Activated naive CD8-positive, alpha-beta T cell treated with anti-CD3 and anti-CD28 coated beads, Interleukin-2, amount 50 U/mL, for 16 hours (primary cell): ENCODE measurements around the gene PTPN22.

Experiments used
- DNase-seq: peaks from one replicate; pipeline ENCODE4 v3.0.0-alpha.2; 2020; ENCODE audit warnings: low read depth, low spot score

PTPN22 gene

DNA sequence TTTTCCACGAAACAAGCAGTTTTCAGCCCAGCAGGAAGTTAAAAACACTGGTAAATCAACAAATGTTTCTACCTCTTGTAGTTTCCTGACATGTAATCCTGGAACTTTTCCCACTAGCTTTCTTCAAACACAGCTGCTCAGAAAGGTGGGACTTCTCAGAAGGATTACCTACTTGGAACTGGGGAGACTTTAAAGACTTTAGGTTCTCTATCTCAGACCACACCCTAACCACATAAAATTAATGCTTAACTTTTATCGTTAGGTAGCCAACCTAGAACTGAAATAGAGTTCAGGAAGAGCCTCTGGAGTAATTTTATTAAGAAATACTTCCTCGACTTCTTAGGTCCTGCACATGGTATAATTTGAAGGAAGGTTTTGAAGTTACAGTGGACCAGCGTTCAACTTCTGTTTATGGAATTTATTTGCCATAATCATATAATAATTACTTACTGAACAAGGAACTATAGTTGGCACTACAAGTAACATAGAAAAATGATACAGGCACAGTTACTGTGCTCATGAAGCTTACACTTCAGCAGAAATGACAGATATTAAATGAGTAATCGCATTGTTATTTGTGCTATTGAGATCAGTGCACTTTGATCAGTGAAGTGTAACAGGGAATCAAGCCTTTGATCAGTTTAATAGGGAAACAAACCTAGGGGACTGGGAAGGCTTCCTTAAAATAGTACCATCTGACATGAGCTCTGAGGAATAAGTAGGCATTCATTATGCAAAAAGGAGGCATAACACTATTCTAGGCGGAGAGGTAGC is 16.1 kb upstream of the PTPN22 start, which contains the start of gene BCL2L15:
Gene BCL2L15, minus strand, starts transcription at position 180 of the 774 bp plus-strand sequence. CDS start 206 bp downstream, outside the sequence.
- no peak for DNase-seq

DNA sequence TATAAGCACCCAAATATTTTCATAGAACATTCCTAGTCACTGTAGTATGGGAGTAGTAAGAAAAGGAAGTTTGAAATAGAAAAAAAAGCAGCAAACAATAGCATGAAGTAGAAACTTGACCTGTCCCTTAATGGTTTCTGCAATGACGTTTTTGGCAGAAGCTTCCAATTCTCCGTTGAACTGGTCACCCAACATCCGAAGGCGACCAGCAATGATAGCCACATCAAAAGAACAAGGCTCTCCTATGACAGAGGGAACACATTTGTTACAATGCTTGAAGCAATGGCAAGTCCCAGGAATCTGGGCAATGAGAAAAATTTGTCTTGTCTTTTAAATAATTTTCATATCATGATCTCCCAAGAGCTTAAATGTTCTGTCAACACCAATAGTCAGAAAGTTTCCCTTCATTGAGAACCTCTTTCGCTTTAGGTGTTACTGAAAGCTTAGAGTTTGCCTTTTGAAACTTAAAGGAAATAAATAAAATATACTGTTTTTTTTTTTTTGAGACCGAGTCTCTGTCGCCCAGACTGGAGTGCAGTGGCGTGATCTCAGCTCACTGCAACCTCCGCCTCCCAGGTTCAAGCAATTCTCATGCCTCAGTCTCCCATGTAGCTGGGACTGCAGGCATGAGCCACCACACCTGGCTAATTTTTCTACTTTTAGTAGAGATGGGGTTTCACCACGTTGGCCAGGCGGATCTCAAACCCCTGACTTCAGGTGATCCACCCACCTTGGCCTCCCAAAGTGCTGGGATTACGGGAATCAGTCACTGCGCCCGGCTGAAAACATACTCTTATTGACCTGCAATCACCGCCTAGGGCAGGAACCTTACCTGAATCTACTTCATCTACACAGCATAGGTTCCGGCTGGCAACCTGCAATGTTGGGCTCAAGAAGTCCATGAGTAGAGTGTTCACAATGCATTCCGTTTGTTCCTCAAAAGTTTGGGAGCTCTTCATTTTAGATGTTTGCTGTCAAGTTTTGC is 15.2 kb upstream of the PTPN22 start:
- no peak for DNase-seq

DNA sequence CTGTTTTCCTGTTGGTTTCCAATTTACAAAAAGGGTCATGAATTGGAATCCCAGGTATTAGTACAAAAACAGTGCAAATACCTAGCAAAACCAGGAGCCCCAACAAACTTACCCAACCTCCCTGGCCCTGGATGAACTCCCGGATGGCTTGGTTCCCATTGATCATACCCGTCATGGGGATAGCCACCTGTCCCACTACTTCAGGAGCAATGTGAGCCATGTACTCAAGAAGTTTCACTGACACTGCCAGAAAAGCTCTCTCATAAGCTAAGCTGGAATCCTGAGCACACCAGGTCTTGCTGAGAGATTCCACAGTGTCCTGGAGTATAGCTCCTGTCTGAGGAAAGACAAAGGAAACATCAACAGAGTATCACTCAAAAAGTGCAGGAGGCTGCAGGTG is 10.1 kb upstream of the PTPN22 start:
- no peak for DNase-seq

DNA sequence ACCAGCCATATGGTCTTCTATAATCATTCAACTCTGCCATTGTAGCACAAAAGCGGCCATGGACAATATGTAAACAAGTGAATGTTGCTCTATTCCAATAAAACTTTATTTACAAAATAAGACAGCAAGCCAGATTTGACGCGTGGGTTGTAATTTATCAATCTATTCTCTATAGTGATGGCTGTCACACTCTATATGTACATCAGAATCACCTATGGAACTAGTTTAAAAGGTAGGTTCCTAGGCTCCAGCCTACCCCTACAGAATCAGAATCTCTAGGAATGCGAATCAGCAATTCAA is 8.2 kb upstream of the PTPN22 start:
- no peak for DNase-seq

DNA sequence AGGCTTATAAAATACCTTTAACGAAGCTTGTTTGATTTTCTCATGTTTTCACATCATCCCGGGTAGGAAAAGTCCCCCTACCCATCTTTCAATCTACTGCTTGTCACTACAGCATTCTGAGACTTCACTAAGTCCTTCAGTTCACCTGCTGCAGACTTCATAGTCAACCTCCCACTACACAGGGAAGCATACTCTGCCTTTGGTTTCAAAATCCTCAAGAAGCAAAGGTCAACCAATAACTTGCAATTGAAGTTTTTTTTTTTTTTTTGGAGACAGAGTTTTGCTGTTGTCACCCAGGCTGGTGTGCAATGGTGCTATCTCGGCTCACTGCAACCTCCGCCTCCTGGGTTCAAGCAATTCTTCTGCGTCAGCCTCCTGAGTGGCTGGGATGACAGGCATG is 4.7 kb upstream of the PTPN22 start:
- no peak for DNase-seq

DNA sequence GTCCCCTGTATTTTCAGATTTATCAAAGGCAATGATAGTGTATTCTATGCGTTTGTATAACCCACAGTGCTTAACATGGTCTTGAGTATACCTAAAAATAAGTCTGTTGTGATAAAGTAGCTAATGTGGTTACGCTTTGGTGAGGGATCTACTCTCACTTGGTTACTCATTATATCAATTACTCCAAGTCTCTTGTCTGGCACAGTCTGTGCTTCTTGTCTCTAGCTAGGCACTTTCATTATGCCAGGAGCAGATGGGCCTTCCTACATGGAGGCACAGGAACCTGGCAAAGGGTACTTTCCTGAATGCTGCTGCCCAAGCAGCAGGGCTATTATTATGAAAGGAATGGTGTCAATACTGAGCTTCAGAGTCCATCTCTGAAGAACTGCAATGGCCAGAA is 4.2 kb upstream of the PTPN22 start:
- no peak for DNase-seq

DNA sequence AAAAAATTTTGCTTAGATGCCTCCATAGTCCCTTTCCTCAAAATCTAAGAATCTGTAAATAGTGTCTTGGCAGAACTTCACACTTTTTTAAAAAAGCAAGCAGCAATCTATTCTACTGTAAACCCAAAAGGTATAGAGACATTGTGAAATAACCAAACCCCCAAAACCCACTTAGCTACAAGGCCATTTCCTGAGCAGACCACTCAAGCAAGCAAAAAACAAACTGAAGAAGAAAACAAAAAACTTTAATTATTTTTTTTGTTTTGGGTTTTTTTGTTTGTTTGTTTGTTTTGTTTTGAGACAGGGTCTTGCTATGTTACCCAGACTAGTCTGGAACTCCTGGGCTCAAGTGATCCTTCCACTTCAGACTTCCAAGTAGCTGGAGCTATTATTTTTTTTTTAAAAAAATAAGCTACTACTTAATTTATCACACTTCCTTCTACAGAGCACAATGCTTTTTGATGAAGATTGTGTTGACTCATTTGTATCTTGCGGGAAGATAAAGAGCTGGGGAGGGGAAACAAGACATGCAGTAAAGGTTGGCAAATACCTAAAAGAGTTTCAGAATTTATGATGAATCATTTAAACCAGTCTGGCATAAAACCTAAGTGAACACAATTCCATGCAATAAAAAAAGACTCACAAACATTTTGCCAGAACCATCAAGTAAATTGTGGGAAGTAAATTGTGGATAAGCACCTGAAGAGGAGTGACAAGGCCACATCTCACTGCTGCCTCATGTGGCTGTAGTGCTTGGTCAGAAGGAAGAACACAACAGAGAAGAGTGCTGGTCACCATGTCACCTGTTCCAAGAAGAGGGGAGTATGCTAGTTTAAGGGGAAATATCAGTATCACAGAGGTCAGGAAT is 2.7 kb upstream of the PTPN22 start:
- DNase-seq = no peak

DNA sequence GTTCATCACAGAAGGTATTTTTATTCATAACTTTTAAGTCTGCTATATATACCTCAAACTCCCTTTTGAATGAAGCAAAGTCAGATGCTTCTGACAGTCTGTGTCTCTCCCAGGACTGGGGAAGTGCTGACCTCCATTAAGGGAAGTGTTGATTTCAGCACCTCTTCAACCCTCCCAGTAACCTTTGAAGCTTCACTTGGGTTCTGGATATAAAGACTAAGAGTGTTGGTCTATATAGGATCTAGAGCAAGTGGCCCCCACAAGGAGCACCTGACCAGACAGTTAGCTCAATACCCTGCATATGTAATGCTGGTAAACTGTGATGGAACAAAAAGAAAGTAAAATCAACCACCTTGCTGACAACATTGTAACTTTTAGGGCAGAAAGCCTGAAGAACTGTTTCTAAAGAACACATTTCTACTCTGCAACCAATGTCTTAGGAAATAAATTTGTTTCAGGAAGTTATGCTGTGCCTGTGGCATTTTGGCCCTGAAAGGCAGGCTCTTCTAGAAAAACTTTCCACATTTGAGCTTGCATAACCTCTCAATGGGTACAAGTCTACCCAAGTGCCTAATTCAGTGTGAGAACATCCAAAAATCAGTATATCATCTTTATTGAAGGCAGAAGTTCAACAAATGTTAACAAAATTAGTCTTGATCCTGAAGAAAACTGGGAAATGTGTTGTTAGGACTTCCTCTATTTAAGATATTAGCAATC is 865 bp upstream of the PTPN22 start:
- DNase-seq = no peak

DNA sequence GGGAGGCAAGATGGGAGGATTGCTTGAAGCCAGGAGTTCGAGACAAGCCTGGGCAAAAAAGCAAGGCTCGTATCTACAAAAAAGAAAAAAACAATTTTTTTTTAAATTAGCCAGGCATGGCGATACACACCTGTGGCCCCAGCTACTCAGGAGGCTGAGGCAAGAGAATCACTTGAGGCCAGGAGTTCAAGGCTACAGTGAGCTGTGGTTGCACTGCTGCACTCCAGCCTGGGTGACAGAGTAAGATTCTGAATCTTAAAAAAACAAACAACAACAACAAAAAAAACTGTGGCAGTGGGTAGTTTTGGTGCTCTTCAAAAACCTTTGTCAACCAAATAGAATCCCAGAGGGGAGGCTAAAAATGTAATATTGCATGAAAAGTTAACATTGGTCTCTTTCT is 734 bp downstream of the PTPN22 start:
- no peak for DNase-seq

DNA sequence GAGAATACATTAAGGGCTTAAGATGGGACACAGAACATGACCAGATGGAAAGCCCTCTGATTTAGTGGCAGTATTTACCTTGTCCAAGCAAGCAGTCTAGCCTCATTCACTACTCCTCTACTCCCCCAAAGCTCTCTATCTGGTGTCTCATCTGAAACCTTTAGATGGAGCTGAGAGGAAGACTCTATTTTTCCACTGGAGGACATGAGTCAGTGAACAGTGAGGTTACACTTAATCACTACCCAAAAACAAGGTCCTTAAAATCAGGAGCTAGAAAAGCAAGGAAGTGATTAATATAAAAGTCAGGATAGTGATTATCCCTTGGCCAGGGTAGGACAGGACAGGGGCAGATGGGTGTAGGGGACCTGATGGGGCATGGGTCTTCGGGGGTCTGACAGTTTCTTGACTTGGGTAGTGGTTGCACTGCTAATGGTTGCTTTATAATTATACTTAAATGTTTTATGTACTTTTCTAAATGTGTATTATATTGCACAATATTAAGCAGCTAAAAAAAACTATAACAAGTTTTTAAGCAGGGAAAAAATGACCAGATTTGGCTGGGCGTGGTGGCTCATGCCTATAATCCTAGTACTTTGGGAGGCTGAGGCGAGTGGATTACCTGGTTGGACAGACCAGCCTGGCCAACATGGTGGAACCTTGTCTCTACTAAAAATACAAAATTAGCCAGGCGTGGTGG is 3.0 kb downstream of the PTPN22 start:
- DNase-seq = no peak

DNA sequence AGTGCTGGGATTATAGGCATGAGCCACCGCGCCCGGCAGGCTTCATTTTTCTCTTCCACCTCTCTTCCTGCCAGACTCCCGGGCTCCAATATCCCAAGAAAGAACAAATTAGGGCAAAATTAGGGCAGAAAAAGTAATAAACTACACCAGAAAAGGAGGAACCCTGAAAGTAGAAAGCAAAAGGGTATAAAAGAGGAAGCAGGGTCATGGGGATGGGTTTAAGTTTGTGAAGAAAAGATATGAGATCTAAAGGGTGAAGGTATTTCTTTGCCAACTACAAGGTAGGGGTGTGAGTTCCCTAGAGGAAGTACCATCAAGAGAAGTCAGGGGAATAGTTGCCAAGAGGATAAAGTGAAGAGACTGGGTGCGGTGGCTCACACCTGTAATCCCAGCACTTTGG is 9.9 kb downstream of the PTPN22 start:
- DNase-seq = no peak

DNA sequence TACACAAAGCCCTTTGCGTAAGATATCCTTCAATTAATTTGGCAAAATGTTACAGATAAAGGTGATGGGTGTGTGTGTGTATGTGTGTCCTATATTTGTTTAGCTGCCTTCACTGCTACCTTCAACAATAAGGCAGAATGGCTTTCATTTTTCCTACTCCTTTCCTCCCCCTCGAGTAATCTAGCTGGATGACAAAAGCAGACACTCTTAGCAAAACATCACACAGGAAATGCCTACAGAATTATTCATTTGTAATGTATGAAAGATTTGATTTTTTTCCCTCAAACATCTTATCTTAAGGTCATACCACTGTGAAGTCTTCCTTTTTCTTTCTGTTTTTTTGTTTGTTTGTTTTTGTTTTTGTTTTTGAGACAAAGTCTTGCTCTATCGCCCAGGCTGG is 10.6 kb downstream of the PTPN22 start:
- DNase-seq = no peak

DNA sequence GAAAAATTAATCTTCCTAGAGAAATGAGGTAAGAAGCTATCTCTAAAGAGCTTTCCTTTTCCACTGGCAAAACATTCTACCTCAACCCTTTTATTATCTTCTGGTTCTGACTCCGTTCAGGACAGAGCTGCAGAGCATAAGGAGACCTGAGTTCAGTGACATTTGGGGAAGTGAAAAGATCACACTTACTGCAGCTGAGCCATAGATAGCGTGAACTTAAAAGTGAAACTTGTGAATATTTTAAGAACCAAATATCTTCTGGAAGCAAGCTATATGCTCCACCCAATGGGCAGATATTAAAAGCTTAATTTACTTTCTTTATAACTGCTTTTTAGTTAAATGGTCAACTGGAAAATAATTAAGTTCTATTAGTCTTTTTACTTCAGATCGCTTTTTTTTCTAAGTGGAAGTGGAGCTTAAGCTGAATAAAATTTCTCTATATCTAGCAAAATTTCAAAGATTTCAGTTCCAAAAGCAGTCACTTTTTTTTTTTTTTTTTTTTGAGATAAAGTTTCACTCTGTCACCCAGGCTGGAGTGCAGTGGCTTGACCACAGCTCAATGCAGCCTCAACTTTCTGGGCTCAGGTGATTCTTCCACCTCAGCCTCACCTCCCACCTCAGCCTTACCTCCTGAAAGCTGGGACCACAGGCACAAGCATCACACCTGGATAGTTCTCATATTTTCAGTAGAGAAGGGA is 11.9 kb downstream of the PTPN22 start:
- no peak for DNase-seq

DNA sequence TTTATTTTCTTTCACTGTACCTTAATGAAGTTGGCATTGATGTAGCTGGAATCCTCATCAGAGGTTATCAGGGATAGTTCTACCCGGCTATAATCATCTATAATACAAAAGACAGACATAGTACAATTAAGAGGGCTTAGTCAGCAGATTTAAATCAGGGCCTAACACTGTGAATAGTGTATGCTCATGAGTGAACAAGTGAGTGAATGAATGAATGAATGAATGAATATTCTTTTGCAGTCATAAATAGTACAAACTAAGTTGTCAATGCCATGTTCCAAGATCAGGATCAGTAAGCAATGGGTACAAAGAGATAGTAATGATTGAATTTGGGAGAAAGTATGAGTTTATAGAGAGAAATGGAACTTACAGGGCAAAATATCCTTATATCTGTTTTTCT is 12.5 kb downstream of the PTPN22 start:
- DNase-seq = no peak

DNA sequence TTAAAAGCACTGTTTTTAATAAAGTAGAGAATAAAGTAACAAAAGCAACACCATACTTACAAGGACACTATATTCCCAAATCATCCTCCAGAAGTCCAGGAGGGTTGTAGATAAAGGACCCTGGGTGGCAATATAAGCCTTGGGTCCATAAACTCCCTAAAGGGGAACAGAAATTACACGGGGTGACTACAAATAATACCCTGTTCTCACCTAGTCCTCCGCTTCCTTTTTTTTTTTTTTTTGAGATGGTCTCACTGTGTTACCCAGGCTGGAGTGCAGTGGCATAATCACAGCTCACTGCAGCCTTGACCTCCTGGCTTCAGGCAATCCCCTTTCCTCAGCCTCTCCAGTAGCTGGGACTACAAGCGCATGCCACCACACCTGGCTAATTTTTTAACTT is 13.1 kb downstream of the PTPN22 start:
- DNase-seq = no peak

DNA sequence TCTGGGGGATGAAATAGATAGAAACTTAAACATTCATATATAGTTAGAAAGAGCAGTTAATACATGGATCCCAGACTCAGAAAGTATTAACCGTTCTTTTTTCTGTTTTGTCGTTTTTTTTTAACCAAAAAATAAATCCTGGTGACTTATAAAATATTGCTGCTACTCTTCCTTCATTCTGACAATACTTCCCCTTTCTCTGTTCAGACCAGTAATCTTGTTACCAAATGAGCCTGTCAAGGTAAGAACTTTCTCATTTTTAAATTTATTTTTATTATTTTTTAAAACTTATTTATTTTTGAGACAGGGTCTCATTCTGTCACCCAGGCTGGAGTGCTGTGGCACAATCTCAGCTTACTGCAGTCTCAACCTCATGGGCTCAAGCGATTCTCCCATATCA is 13.7 kb downstream of the PTPN22 start:
- DNase-seq = no peak

DNA sequence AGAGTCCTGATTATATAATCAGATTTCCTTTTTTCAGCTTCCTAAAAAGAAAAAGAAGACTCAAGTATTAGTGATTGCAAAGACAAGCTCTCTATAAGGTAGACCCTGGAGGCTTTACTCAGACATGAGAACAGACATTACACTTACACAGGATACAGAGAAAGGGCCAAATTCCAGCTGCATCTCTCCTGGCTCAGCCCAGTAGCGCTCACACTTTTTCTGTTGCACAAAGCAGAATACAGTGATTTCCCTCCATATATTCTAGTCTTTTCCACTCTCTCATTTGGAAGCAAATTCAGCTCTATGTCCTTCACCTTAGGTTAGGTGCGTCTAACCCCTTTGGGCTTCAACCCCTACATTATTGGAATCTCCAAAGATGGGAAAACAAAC is 15.1 kb downstream of the PTPN22 start:
- DNase-seq = no peak

DNA sequence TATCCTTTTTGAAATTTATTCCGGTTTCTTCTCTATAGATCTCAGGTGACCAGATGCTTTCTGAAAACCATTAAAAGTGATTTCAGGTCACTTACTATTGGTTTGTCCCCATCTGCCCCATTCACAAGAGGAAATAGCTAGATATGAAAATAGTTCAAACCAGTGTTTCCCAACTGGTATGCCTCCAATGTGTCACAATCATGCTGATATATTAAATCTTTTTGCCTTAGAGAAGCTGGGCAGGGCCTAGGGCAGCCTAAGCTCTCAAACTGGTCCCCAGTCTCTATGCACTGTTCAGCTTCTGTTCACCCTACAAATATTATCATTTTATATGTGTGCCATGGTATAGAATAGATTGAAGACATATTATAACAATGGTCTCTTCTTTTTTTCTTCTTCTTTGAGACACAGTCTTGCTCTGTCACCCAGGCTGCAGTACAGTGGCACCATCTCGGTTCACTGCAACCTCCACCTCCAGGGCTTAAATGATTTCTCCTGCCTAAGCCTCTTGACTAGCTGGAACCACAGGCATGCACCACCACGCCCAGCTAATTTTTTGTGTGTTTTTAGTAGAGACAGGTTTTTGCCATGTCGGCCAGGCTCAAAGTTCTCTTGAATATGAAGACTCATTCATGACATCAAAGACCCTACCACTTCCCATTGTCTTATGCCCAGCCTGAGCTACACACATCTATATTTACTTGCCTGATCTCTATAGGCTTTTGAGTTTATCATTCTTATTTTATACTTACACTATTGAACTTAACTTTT is 15.7 kb downstream of the PTPN22 start:
- DNase-seq = no peak

DNA sequence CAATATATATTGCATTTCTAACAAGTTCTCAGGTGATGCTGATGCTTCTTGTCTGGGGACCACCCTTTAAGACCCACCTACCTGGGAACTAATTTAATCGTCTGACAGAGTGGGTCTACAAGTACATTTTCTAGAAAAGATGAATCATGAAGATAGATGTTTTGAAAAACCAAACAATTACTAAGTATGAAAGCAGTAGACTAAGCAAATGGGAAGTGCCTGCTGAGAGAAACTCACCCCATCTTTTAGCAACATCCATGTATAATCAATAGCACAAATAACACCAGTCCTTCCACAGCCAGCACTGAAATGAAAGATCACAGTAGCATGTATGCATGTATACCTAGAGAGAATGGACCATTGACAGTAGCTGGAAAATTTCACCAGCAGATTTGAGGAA is 17.3 kb downstream of the PTPN22 start:
- no peak for DNase-seq
